Psoas muscle (tissue), 8 donors: ENCODE measurements around the gene BNIP3. TPM values are rescaled to one million over a fixed set of nuclear protein-coding genes. Genes with fewer than 3 reads are reported as not detected.

Experiments
- ATAC-seq, 4 donors: fragments of 200-7000 bp; cut with Tn5 transposase; one replicate each; pipeline ENCODE4 v1.9.1; 2020; ENCODE audit warnings: moderate library complexity in 3 of 4, mild to moderate bottlenecking in 2 of 4
- DNase-seq, 2 donors: peaks; one replicate each; pipeline ENCODE4 v3.0.0-alpha.2; 2020
- H3K27ac ChIP-seq: fragments of 200-600 bp; one replicate; pipeline ENCODE4 v1.8.0; 2022
- H3K27me3 ChIP-seq, 3 donors: fragments of 200-600 bp in 1 of 3; one replicate each; pipeline versions ENCODE4 v1.6.1 to v1.8.0; 2013 to 2022; ENCODE audit warnings: low read length in 2 of 3, mild to moderate bottlenecking in 2 of 3, moderate library complexity in 1 of 3; ENCODE audit not compliant: insufficient read depth in 3 of 3
- H3K36me3 ChIP-seq, 2 donors: fragments of 200-600 bp in 1 of 2; one replicate each; pipeline versions ENCODE4 v1.6.1 to v1.8.0; 2013 to 2022; ENCODE audit warnings: low read depth in 1 of 2, mild to moderate bottlenecking in 1 of 2, moderate library complexity in 1 of 2; ENCODE audit not compliant: insufficient read depth in 1 of 2
- H3K4me1 ChIP-seq: fragments of 200-600 bp; one replicate; pipeline ENCODE4 v1.8.0; 2022
- H3K4me3 ChIP-seq: fragments of 200-600 bp; one replicate; pipeline ENCODE4 v1.8.0; 2022; ENCODE audit warnings: mild to moderate bottlenecking
- H3K9me3 ChIP-seq: fragments of 200-600 bp; one replicate; pipeline ENCODE4 v1.8.0; 2022
- CTCF ChIP-seq: fragments of 200-600 bp; IDR thresholded peaks from one replicate; pipeline ENCODE4 v1.8.0; 2022; ENCODE audit warnings: antibody characterized with exemption
- WGBS, 3 donors: extraction: QIAGEN DNeasy Blood & Tissue Kit; methylation state at CpG; one replicate each; pipeline versions ENCODE4 v1.1.6 to v1.1.7; 2013; 5-methylcytosine and 5-hydroxymethylcytosine counted together
- intact Hi-C, 2 donors: fragments of 100-400 bp; cut with DNase I; formaldehyde crosslinking; loops; one replicate each; pipeline versions ENCODE4 v1.11.0 to v1.14.2; 2022
- polyA plus RNA-seq, 3 donors: library from polyadenylated mRNA; stranded (reverse); fragments of 200-250 nt; gene quantifications; one replicate each; pipeline ENCODE4 v1.2.3, GENCODE V29; 2013
- total RNA-seq, 4 donors: library from RNA; stranded (reverse); fragmentation: NEBNext Ultra II Directional in 2 of 4; extraction: Animal tissue kit (Norgen Biotek cat#: 25700) in 2 of 4; gene quantifications; one replicate each; pipeline versions ENCODE4 v1.2.1 to v1.2.4, GENCODE V29; 2021 to 2023
- donor health status: healthy with polysubstance abuse.
- donor health status: DM: no; HTN: no; CAD: no; lungs with moderate emphysema.
- donor health status: Bipolar disorder and iron deficiency.
- donor health status: healthy.
- donor health status: DM: yes; HTN: yes; CAD: no.
- donor health status: DM: no; HTN: no; CAD: no.
- donor health status: DM: no; HTN: no; CAD: no.
- donor health status: DM: yes; HTN: yes; CAD: no.

BNIP3 gene
- total and polyA plus RNA-seq, 7 donors, result 85.9 to 210 (median 149) TPM

- DNase-seq (no peak), ATAC-seq (peak in 1 of 4 donors; percentile 21)
- WGBS, 3 donors, result 93 to 94% (median 93%) methylated on average over 18 to 20 of the region's 20 CpGs
- intact Hi-C loops, result no loop called here
- Histone ChIP-seq H3K27ac (no peak overlapping the region), H3K9me3 (no peaks in the 10 kb centered on the region), H3K4me3 (no peak overlapping the region), H3K4me1 (peaks cover 9% of the 10 kb centered on the region), H3K27me3 (no peaks in the 10 kb centered on the region), H3K36me3 (peaks cover 0 to 70% of the 10 kb centered on the region in 2 donors)
- TF ChIP-seq CTCF, result no peak
Observed at GRCh38 chr10:131937836-131938235, 43.9 kb downstream of the BNIP3 start.

- DNase-seq (no peak), ATAC-seq (no peak)
- TF ChIP-seq CTCF, result no peak
- intact Hi-C loops, result no loop called here
- Histone ChIP-seq H3K9me3 (no peaks in the 10 kb centered on the region), H3K36me3 (peaks cover 0 to 65% of the 10 kb centered on the region in 2 donors), H3K27ac (no peak overlapping the region), H3K4me3 (no peak overlapping the region), H3K27me3 (no peaks in the 10 kb centered on the region), H3K4me1 (peaks cover 19% of the 10 kb centered on the region)
- 92 to 95% (median 95%) methylated on average over 18 of the region's 18 CpGs for WGBS, 3 donors
Observed at GRCh38 chr10:131936736-131937135, 45.0 kb downstream of the BNIP3 start.

GRCh38 chr10:131936294-131936693 lies 45.4 kb downstream of the BNIP3 start:
- Histone ChIP-seq H3K4me1 (peaks cover 22% of the 10 kb centered on the region), H3K36me3 (peaks cover 0 to 61% of the 10 kb centered on the region in 2 donors)

GRCh38 chr10:131935260-131935659 lies 46.5 kb downstream of the BNIP3 start:
- H3K36me3 ChIP-seq, result peaks cover 0 to 51% of the 10 kb centered on the region in 2 donors

More at GRCh38 chr10:131936294-131936693, 45.4 kb downstream of the BNIP3 start:
- no peak for TF ChIP-seq CTCF
- Histone ChIP-seq H3K9me3 (no peaks in the 10 kb centered on the region), H3K4me3 (no peak overlapping the region), H3K27me3 (no peaks in the 10 kb centered on the region), H3K27ac (no peak overlapping the region)
- no peak for DNase-seq
- 90 to 94% (median 94%) methylated on average over 9 of the region's 9 CpGs for WGBS, 3 donors
- ATAC-seq, result no peak
- intact Hi-C loops, result no loop called here

More at GRCh38 chr10:131935260-131935659, 46.5 kb downstream of the BNIP3 start:
- no peak for TF ChIP-seq CTCF
- Histone ChIP-seq H3K9me3 (no peaks in the 10 kb centered on the region), H3K4me1 (peaks cover 32% of the 10 kb centered on the region), H3K4me3 (no peak overlapping the region), H3K27me3 (no peaks in the 10 kb centered on the region), H3K27ac (no peak overlapping the region)
- no peak for DNase-seq
- ATAC-seq, result no peak
- intact Hi-C loops, result no loop called here
- 54 to 75% (median 60%) methylated on average over 1 of the region's 1 CpG for WGBS, 3 donors
